Posterior vena cava (tissue), 2 donors: Measurements from ENCODE around the gene C2orf42. TPM values are rescaled to one million over a fixed set of nuclear protein-coding genes. Genes with fewer than 3 reads are reported as not detected.
A peak's percentile ranks its signal among the peaks of the same experiment; 100 is the strongest.
"Not testable (repeated sequence)": the region's sequence is repeated elsewhere in the genome, so short reads cannot be mapped to it uniquely, and the experiment has no call there.

Experiments
- DNase-seq: peaks from one replicate; pipeline ENCODE4 v3.0.0-alpha.2; 2020; ENCODE audit warnings: low spot score
- intact Hi-C, 2 donors: fragments of 100-400 bp; cut with DNase I; formaldehyde crosslinking; loops; one replicate each; pipeline versions ENCODE4 v1.14.1 to v1.14.2; 2022 to 2023
- total RNA-seq, 2 donors: library from RNA; stranded (reverse); fragmentation: NEBNext Ultra II Directional; extraction: Animal tissue kit (Norgen Biotek cat#: 25700); gene quantifications; one replicate each; pipeline ENCODE4 v1.2.1, GENCODE V29; 2021
- donor health status: DM: yes; HTN: yes; CAD: no.
- donor health status: DM: yes; HTN: yes; CAD: no.

The C2orf42 gene
- total RNA-seq, 2 donors from 2014 or later: 13.1 to 17.8 TPM

GRCh38 chr2:70116936-70117552, 73.8 kb downstream of the C2orf42 start:
- no peak for DNase-seq
- intact Hi-C loops: no loop called here

GRCh38 chr2:70115646-70116442, 75.0 kb downstream of the C2orf42 start:
- peak; percentile 50 for DNase-seq
- intact Hi-C loops: no loop called here

- intact Hi-C loops: no loop called here
These were observed 77.3 kb downstream of the C2orf42 start for GRCh38 chr2:70113359-70114070.

GRCh38 chr2:70111752-70112591, 78.8 kb downstream of the C2orf42 start:
- intact Hi-C loops: no loop called here
- peak; percentile 25 for DNase-seq

More at GRCh38 chr2:70113359-70114070, 77.3 kb downstream of the C2orf42 start:
- peak; percentile 37 for DNase-seq

GRCh38 chr2:70110397-70110796, 80.4 kb downstream of the C2orf42 start:
- DNase-seq, intact Hi-C loops: not testable (repeated sequence)

GRCh38 chr2:70106138-70106537, 84.7 kb downstream of the C2orf42 start:
- intact Hi-C loops: not testable (repeated sequence)

GRCh38 chr2:70104231-70105111, 86.3 kb downstream of the C2orf42 start:
- intact Hi-C loops: no loop called here
- DNase-seq: no peak

More at GRCh38 chr2:70106138-70106537, 84.7 kb downstream of the C2orf42 start:
- not testable (repeated sequence) for DNase-seq

- intact Hi-C loops: no loop called here
- no peak for DNase-seq
These were observed 87.2 kb downstream of the C2orf42 start for GRCh38 chr2:70103531-70104061.

- DNase-seq, intact Hi-C loops: not testable (repeated sequence)
These were observed 88.4 kb downstream of the C2orf42 start for GRCh38 chr2:70102323-70102905.

GRCh38 chr2:70101686-70102085, 89.1 kb downstream of the C2orf42 start:
- intact Hi-C loops: not testable (repeated sequence)

GRCh38 chr2:70101174-70101573, 89.6 kb downstream of the C2orf42 start:
- DNase-seq: no peak
- intact Hi-C loops: no loop called here

More at GRCh38 chr2:70101686-70102085, 89.1 kb downstream of the C2orf42 start:
- DNase-seq: not testable (repeated sequence)

Other genes with a start within 250 kb of the C2orf42 start
- 1 to 10 TPM in 1 of 2 donors, under 1 TPM in 1; 1.00 to 1.7 TPM for gene ASPRV1, start 229.4 kb downstream of the C2orf42 start, total RNA-seq
- 100 to 1,000 TPM; 238 to 269 TPM for gene PCBP1, start 103.5 kb downstream of the C2orf42 start, total RNA-seq
- 10 to 100 TPM; 53.4 to 77.3 TPM for gene TIA1, start 57.6 kb upstream of the C2orf42 start, total RNA-seq
- 10 to 100 TPM; 46.2 to 80.4 TPM for gene PCYOX1, start 67.1 kb upstream of the C2orf42 start, total RNA-seq
- gene SNRPG, start 102.7 kb upstream of the C2orf42 start, total RNA-seq: 100 to 1,000 TPM; 133 to 139 TPM
- 10 to 100 TPM; 19.2 to 24.7 TPM for gene FAM136A, start 111.0 kb upstream of the C2orf42 start, total RNA-seq